Measurements from ENCODE around the gene PTPRG.

The PTPRG gene

DNA sequence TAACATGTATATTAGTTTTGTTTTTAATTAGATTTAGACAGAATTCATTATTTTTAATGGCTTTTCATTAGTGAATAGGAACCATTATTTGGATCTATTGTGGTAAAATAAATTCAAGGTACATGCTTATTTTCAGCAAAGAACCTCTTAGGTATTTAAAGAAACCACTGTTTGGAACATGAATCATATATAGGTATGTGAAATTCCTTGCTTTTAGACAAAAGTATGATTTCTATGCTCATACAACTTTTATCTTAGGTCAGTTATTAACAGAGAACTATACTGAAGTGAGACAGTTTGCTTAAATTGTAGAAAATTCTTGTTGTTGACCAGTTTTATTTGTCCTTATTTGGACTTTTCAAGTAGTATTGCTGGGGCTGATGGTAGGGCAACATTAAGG, 422.1 kb downstream of the PTPRG start:
- no peaks in the 10 kb centered on the region for H3K36me3 ChIP-seq (ENCODE audit: control insufficient read depth, insufficient read depth, low read length)
- H3K9ac ChIP-seq (ENCODE audit: low read depth, low read length) = no peak overlapping the region
- no peaks in the 10 kb centered on the region for H3K4me1 ChIP-seq (ENCODE audit: control insufficient read depth, insufficient read depth, low read length)
- H3K4me3 ChIP-seq (ENCODE audit: low read depth, low read length) = no peak overlapping the region
- H3K9me3 ChIP-seq (ENCODE audit: control insufficient read depth, insufficient read depth, low read length) = no peaks in the 10 kb centered on the region
- H3K27me3 ChIP-seq (ENCODE audit: control insufficient read depth, insufficient read depth, low read length) = no peaks in the 10 kb centered on the region

DNA sequence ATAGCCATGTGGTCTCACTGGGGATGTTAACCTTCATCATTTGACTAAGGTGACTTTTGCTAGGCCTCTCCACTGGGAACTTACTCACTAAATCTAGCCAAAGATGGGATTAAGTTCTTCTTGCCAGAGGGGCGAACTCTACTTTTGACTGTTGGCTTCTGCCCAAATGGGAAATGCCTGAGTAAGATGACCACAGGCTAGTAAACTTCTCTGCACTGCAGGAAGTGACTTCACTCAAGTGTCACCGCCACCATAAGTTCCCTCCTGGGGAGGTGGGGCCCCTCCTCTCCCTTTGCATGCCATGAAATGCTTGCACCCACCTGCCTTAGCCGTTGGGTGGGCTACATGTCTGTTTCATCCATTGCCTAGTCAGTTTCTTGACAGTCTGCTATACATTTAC, 423.6 kb downstream of the PTPRG start:
- Histone ChIP-seq H3K4me1 (ENCODE audit: control insufficient read depth, insufficient read depth, low read length) (no peaks in the 10 kb centered on the region), H3K9me3 (ENCODE audit: control insufficient read depth, insufficient read depth, low read length) (no peaks in the 10 kb centered on the region), H3K4me3 (ENCODE audit: low read depth, low read length) (no peak overlapping the region), H3K27me3 (ENCODE audit: control insufficient read depth, insufficient read depth, low read length) (no peaks in the 10 kb centered on the region), H3K9ac (ENCODE audit: low read depth, low read length) (no peak overlapping the region), H3K36me3 (ENCODE audit: control insufficient read depth, insufficient read depth, low read length) (no peaks in the 10 kb centered on the region)

- Histone ChIP-seq H3K4me3 (ENCODE audit: low read depth, low read length) (no peak overlapping the region), H3K36me3 (ENCODE audit: control insufficient read depth, insufficient read depth, low read length) (no peaks in the 10 kb centered on the region), H3K27me3 (ENCODE audit: control insufficient read depth, insufficient read depth, low read length) (no peaks in the 10 kb centered on the region), H3K9ac (ENCODE audit: low read depth, low read length) (no peak overlapping the region), H3K4me1 (ENCODE audit: control insufficient read depth, insufficient read depth, low read length) (no peaks in the 10 kb centered on the region), H3K9me3 (ENCODE audit: control insufficient read depth, insufficient read depth, low read length) (no peaks in the 10 kb centered on the region)
Observed at GRCh38 chr3:61986473-61986872, 425.1 kb downstream of the PTPRG start.

- Histone ChIP-seq H3K27me3 (ENCODE audit: control insufficient read depth, insufficient read depth, low read length) (no peaks in the 10 kb centered on the region), H3K4me3 (ENCODE audit: low read depth, low read length) (no peak overlapping the region), H3K9me3 (ENCODE audit: control insufficient read depth, insufficient read depth, low read length) (no peaks in the 10 kb centered on the region), H3K9ac (ENCODE audit: low read depth, low read length) (no peak overlapping the region), H3K36me3 (ENCODE audit: control insufficient read depth, insufficient read depth, low read length) (no peaks in the 10 kb centered on the region), H3K4me1 (ENCODE audit: control insufficient read depth, insufficient read depth, low read length) (no peaks in the 10 kb centered on the region)
Observed at GRCh38 chr3:61989681-61990080, 428.3 kb downstream of the PTPRG start.

DNA sequence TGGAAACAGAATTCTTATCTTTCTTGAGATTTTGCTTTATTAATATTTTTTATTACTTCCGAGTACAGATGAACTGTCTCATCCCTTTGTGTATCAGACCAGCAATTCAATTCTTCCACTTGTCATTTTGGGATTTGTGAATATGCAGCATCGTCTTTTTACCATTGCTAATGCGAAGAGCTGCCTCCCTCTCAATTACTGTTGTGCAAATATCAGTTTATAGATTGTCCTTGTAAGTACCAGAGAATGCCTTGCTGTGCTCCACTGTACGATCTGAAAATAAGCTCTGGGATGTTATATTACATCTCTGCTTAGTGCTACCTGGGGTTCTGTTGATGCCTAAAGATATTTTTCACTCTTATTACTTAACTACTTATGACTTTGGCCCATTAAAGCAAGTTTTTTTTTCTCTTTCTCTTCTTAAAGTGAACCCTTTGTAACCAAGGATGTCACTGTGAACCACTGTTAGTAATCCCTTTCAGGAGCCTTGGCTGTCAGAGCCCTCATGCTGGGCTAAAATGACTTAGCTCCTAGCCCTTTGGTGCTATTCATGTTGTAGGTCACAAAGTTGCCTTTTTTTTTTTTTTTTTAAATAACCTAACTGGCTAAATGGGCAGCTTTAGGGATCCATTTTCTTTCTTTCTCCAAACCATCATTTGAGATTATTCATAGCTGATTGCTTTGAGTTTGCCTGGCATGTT, 429.1 kb downstream of the PTPRG start:
- Histone ChIP-seq H3K9me3 (ENCODE audit: control insufficient read depth, insufficient read depth, low read length) (no peaks in the 10 kb centered on the region), H3K36me3 (ENCODE audit: control insufficient read depth, insufficient read depth, low read length) (no peaks in the 10 kb centered on the region), H3K27me3 (ENCODE audit: control insufficient read depth, insufficient read depth, low read length) (no peaks in the 10 kb centered on the region), H3K4me1 (ENCODE audit: control insufficient read depth, insufficient read depth, low read length) (no peaks in the 10 kb centered on the region), H3K9ac (ENCODE audit: low read depth, low read length) (no peak overlapping the region), H3K4me3 (ENCODE audit: low read depth, low read length) (no peak overlapping the region)

GRCh38 chr3:61991706-61992105, 430.3 kb downstream of the PTPRG start:
- no peak overlapping the region for H3K4me3 ChIP-seq (ENCODE audit: low read depth, low read length)
- H3K9ac ChIP-seq (ENCODE audit: low read depth, low read length) = no peak overlapping the region
- no peaks in the 10 kb centered on the region for H3K9me3 ChIP-seq (ENCODE audit: control insufficient read depth, insufficient read depth, low read length)
- no peaks in the 10 kb centered on the region for H3K36me3 ChIP-seq (ENCODE audit: control insufficient read depth, insufficient read depth, low read length)
- no peaks in the 10 kb centered on the region for H3K27me3 ChIP-seq (ENCODE audit: control insufficient read depth, insufficient read depth, low read length)
- no peaks in the 10 kb centered on the region for H3K4me1 ChIP-seq (ENCODE audit: control insufficient read depth, insufficient read depth, low read length)

DNA sequence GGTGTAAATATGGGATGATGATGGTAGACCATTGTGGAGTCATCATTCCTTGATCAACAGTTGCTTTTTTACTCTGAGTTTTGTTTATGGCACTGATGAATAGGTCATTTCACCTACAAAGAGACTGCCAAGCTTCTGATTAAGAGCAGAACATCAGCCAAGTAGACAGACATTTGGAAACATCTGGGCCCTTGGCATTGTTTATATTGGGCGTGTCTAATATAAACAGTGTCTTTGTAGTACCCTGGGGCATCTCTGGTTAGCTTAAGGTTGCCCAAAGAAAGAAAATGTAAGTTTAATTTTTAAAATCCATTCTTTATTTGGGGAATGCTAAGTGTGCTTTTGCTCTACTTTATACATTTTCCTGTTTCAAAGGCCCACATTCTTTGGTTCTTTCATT, 435.0 kb downstream of the PTPRG start:
- H3K4me3 ChIP-seq (ENCODE audit: low read depth, low read length) = no peak overlapping the region

DNA sequence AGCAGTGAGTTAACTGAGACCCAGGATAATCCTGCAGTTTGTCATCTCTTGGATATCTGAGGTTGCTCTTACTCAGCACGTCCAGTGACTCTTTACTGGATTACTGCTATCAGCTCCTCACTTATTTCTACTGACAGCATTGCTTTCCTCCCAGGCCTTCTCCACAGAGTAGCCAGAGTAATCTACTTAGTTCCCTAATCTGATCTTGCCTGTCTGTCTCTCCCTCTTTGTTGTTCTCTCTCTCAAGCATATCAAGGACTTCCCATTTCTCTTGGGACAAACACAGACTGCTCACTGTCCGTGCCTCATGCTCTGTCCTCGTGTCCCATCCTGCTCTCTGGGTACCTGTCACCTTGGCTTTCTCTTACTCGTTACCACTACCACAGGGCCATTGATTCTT, 435.7 kb downstream of the PTPRG start:
- H3K36me3 ChIP-seq (ENCODE audit: control insufficient read depth, insufficient read depth, low read length) = no peaks in the 10 kb centered on the region
- no peak overlapping the region for H3K9ac ChIP-seq (ENCODE audit: low read depth, low read length)
- H3K4me1 ChIP-seq (ENCODE audit: control insufficient read depth, insufficient read depth, low read length) = no peaks in the 10 kb centered on the region
- H3K9me3 ChIP-seq (ENCODE audit: control insufficient read depth, insufficient read depth, low read length) = no peaks in the 10 kb centered on the region
- no peaks in the 10 kb centered on the region for H3K27me3 ChIP-seq (ENCODE audit: control insufficient read depth, insufficient read depth, low read length)
- H3K4me3 ChIP-seq (ENCODE audit: low read depth, low read length) = no peak overlapping the region

More for the DNA sequence above, 435.0 kb downstream of the PTPRG start:
- Histone ChIP-seq H3K9me3 (ENCODE audit: control insufficient read depth, insufficient read depth, low read length) (no peaks in the 10 kb centered on the region), H3K4me1 (ENCODE audit: control insufficient read depth, insufficient read depth, low read length) (no peaks in the 10 kb centered on the region), H3K9ac (ENCODE audit: low read depth, low read length) (no peak overlapping the region), H3K36me3 (ENCODE audit: control insufficient read depth, insufficient read depth, low read length) (no peaks in the 10 kb centered on the region), H3K27me3 (ENCODE audit: control insufficient read depth, insufficient read depth, low read length) (no peaks in the 10 kb centered on the region)

DNA sequence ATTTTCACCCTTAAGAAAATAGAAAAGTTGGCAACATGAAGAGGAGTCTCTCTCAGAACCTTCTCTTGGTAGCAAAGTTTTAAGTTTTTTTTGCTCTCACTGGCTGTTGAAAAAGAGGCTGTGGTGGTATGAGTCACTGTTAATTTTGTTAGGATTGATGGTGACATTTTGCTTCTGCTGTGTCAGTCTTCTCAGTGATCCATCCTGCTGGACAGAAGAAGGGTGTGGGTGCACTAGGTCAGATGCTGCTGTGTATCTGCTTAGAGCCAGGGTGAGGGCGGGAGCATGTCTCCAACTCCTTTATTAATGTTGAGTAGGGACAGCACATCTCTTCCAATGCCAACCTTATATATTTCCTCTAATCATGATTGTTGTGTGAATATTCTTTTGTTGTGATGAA, 442.5 kb downstream of the PTPRG start:
- H3K27me3 ChIP-seq (ENCODE audit: control insufficient read depth, insufficient read depth, low read length) = no peaks in the 10 kb centered on the region
- H3K36me3 ChIP-seq (ENCODE audit: control insufficient read depth, insufficient read depth, low read length) = no peaks in the 10 kb centered on the region
- no peak overlapping the region for H3K4me3 ChIP-seq (ENCODE audit: low read depth, low read length)
- no peaks in the 10 kb centered on the region for H3K9me3 ChIP-seq (ENCODE audit: control insufficient read depth, insufficient read depth, low read length)
- H3K4me1 ChIP-seq (ENCODE audit: control insufficient read depth, insufficient read depth, low read length) = no peaks in the 10 kb centered on the region
- no peak overlapping the region for H3K9ac ChIP-seq (ENCODE audit: low read depth, low read length)

DNA sequence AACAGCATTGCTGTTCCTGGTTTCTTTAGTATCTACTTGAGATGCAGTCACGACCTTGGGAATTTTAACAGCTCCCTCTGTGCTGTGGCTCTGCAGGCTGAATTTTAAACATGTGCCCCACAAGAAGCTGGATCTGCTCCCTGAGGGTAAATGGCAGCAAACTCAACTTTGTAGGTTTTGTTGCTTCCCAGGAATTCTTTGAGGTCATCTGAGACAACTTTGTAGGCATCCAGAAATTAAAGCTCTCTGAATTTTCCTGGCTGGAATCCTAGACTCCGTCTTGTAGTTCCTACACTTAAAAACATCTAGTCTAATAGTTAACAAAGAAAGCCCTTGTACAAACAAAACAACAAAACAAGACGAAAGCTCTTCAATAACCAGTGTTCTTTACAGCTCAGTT, 445.7 kb downstream of the PTPRG start:
- Histone ChIP-seq H3K27me3 (ENCODE audit: control insufficient read depth, insufficient read depth, low read length) (no peaks in the 10 kb centered on the region), H3K4me3 (ENCODE audit: low read depth, low read length) (no peak overlapping the region), H3K4me1 (ENCODE audit: control insufficient read depth, insufficient read depth, low read length) (no peaks in the 10 kb centered on the region), H3K9ac (ENCODE audit: low read depth, low read length) (no peak overlapping the region), H3K36me3 (ENCODE audit: control insufficient read depth, insufficient read depth, low read length) (no peaks in the 10 kb centered on the region), H3K9me3 (ENCODE audit: control insufficient read depth, insufficient read depth, low read length) (no peaks in the 10 kb centered on the region)

DNA sequence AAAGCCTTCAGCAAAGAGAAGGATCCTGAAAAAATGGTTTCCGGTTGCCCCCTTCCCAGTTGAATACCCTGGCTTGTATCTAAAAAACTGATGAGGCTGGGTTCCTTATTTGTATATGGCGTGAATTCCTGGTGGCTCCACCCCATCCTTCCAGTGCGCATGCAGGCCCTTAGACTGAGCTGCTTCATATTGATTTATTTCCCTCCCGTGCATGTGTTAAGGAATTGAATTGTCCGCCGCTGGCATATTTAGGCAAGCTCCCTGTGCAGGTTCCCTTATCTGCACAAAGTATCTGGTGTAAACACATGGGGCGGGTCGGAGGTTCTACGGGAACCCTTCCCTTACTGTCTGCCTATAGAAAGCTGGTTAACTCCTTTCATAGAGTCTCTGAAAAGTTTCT, 449.6 kb downstream of the PTPRG start:
- no peaks in the 10 kb centered on the region for H3K4me1 ChIP-seq (ENCODE audit: control insufficient read depth, insufficient read depth, low read length)
- no peaks in the 10 kb centered on the region for H3K9me3 ChIP-seq (ENCODE audit: control insufficient read depth, insufficient read depth, low read length)
- H3K27me3 ChIP-seq (ENCODE audit: control insufficient read depth, insufficient read depth, low read length) = no peaks in the 10 kb centered on the region
- H3K9ac ChIP-seq (ENCODE audit: low read depth, low read length) = no peak overlapping the region
- no peaks in the 10 kb centered on the region for H3K36me3 ChIP-seq (ENCODE audit: control insufficient read depth, insufficient read depth, low read length)
- no peak overlapping the region for H3K4me3 ChIP-seq (ENCODE audit: low read depth, low read length)

GRCh38 chr3:62011666-62012065, 450.3 kb downstream of the PTPRG start:
- no peaks in the 10 kb centered on the region for H3K9me3 ChIP-seq (ENCODE audit: control insufficient read depth, insufficient read depth, low read length)

More at GRCh38 chr3:62011666-62012065, 450.3 kb downstream of the PTPRG start:
- H3K4me1 ChIP-seq (ENCODE audit: control insufficient read depth, insufficient read depth, low read length) = no peaks in the 10 kb centered on the region
- no peaks in the 10 kb centered on the region for H3K27me3 ChIP-seq (ENCODE audit: control insufficient read depth, insufficient read depth, low read length)
- H3K36me3 ChIP-seq (ENCODE audit: control insufficient read depth, insufficient read depth, low read length) = no peaks in the 10 kb centered on the region
- no peak overlapping the region for H3K4me3 ChIP-seq (ENCODE audit: low read depth, low read length)
- H3K9ac ChIP-seq (ENCODE audit: low read depth, low read length) = no peak overlapping the region
